ENCODE results near the gene ASAH2. TPM values are rescaled to one million over a fixed set of nuclear protein-coding genes. Genes with fewer than 3 reads are reported as not detected.

The ASAH2 gene
- total RNA-seq, 1 donor from 2014 or later, result 1.1 TPM

DNA sequence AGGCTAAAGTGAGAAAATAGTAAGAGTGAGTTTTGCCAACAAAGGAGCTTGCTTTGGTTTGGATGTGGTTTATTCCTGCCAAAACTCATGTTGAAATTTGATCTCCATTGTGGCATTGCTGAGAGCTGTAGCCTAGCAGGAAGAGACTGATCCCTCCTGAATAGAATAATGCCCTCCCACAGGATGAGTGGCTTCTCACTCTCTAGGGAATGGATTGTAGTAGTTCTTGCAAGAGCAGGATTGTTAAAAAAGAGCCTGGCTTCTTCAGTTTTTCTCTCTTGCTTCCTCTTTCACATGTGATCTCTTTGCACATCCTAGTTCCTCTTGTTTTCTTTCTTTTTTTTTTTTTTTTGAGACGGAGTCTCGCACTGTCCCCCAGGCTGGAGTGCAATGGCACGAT lies 34.4 kb downstream of the ASAH2 start:
- no peak for DNase-seq (ENCODE audit: extremely low spot score, unreplicated experiment)
- Mint-ChIP-seq H3K4me1 (ENCODE audit: unreplicated experiment) (no peaks in the 10 kb centered on the region), H3K27me3 (ENCODE audit: unreplicated experiment) (peaks cover 36% of the 10 kb centered on the region), H3K27ac (ENCODE audit: unreplicated experiment) (no peak overlapping the region), H3K9me3 (ENCODE audit: unreplicated experiment) (no peaks in the 10 kb centered on the region), H3K36me3 (ENCODE audit: unreplicated experiment) (no peaks in the 10 kb centered on the region), H3K4me3 (ENCODE audit: unreplicated experiment) (no peak overlapping the region)
- TF ChIP-seq, protein P1, sequence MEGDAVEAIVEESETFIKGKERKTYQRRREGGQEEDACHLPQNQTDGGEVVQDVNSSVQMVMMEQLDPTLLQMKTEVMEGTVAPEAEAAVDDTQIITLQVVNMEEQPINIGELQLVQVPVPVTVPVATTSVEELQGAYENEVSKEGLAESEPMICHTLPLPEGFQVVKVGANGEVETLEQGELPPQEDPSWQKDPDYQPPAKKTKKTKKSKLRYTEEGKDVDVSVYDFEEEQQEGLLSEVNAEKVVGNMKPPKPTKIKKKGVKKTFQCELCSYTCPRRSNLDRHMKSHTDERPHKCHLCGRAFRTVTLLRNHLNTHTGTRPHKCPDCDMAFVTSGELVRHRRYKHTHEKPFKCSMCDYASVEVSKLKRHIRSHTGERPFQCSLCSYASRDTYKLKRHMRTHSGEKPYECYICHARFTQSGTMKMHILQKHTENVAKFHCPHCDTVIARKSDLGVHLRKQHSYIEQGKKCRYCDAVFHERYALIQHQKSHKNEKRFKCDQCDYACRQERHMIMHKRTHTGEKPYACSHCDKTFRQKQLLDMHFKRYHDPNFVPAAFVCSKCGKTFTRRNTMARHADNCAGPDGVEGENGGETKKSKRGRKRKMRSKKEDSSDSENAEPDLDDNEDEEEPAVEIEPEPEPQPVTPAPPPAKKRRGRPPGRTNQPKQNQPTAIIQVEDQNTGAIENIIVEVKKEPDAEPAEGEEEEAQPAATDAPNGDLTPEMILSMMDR (IDR thresholded peaks at IDR 0.05), result no peak

DNA sequence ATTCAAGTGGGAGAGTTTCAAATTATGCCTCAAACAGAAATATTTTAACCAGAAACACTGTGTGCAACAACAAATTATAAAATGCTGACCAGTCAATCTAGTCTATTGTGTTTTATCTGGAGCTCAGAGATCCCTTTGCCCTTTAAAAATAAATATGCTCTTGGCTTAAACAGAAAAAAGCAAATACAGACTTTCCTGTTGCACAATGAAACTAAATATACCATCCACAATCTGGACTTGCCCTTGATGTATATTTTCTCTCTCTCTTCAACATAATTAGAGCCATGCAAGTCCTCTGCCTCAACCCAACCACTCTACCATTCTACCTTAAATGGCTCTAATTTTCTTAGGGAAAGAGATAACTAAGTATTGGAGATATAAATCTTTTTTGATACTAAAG lies 34.9 kb downstream of the ASAH2 start:
- Mint-ChIP-seq H3K27me3 (ENCODE audit: unreplicated experiment) (peaks cover 35% of the 10 kb centered on the region), H3K4me3 (ENCODE audit: unreplicated experiment) (no peak overlapping the region), H3K36me3 (ENCODE audit: unreplicated experiment) (no peaks in the 10 kb centered on the region), H3K9me3 (ENCODE audit: unreplicated experiment) (no peaks in the 10 kb centered on the region), H3K4me1 (ENCODE audit: unreplicated experiment) (no peaks in the 10 kb centered on the region), H3K27ac (ENCODE audit: unreplicated experiment) (no peak overlapping the region)
- no peak for DNase-seq (ENCODE audit: extremely low spot score, unreplicated experiment)
- TF ChIP-seq, protein P1 (IDR thresholded peaks at IDR 0.05), result no peak

DNA sequence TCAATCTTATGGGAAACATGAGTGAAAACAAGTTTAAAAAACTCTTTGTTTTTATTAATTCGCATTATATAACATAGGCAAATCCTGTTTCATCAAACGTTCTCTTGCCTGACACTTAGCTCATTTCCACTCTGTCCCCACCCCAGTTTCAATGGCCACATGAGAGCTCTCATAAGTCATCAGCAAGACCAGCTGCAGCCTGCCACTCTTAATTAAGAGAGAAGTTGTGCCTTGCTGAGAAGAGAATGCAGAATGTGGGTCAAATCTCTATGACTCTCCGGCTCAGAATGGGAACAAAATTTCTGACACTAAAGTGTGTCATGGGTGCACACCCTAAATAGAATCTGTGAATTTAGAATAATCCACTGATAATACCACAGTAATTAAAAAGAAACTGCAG lies 39.6 kb downstream of the ASAH2 start:
- H3K36me3 Mint-ChIP-seq (ENCODE audit: unreplicated experiment), result no peaks in the 10 kb centered on the region
- no peak for DNase-seq (ENCODE audit: extremely low spot score, unreplicated experiment)
- no peaks in the 10 kb centered on the region for H3K4me1 Mint-ChIP-seq (ENCODE audit: unreplicated experiment)
- no peak overlapping the region for H3K4me3 Mint-ChIP-seq (ENCODE audit: unreplicated experiment)
- TF ChIP-seq, protein P1 (IDR thresholded peaks at IDR 0.05), result no peak
- no peaks in the 10 kb centered on the region for H3K9me3 Mint-ChIP-seq (ENCODE audit: unreplicated experiment)
- H3K27me3 Mint-ChIP-seq (ENCODE audit: unreplicated experiment), result peaks cover 42% of the 10 kb centered on the region
- no peak overlapping the region for H3K27ac Mint-ChIP-seq (ENCODE audit: unreplicated experiment)

DNA sequence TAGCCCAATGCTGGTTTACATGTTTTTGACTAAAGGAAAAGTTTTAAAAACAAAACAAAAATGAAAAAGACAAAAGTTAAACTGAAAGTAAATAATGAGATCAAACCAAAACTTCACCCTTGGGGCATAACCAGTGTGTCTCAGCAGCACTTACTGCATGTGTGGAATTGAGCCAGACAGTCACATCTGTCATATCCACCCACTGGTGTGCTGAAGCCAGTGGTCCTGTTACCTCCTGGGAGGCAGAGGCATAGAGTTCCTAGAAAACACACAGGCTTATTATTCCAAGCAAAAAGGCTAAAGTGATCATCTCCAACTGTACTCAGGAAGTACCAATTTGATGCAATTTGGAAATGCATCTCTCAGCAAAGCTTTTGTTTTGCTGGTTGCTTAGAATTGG lies 40.4 kb downstream of the ASAH2 start:
- no peak overlapping the region for H3K4me3 Mint-ChIP-seq (ENCODE audit: unreplicated experiment)
- no peak for DNase-seq (ENCODE audit: extremely low spot score, unreplicated experiment)
- no peaks in the 10 kb centered on the region for H3K36me3 Mint-ChIP-seq (ENCODE audit: unreplicated experiment)
- no peaks in the 10 kb centered on the region for H3K4me1 Mint-ChIP-seq (ENCODE audit: unreplicated experiment)
- H3K27me3 Mint-ChIP-seq (ENCODE audit: unreplicated experiment), result peaks cover 50% of the 10 kb centered on the region
- H3K9me3 Mint-ChIP-seq (ENCODE audit: unreplicated experiment), result no peaks in the 10 kb centered on the region
- no peak overlapping the region for H3K27ac Mint-ChIP-seq (ENCODE audit: unreplicated experiment)
- TF ChIP-seq, protein P1 (IDR thresholded peaks at IDR 0.05), result no peak

Other genes with a start within 250 kb of the ASAH2 start
- 58.2 and 69.6 TPM in 2 replicates for gene WASHC2A, start 183.6 kb downstream of the ASAH2 start, total RNA-seq

Measured in osteocyte (in vitro differentiated cells).